HG02571 (cell line): ENCODE measurements around the gene CAMK2B.

Source experiments
- ATAC-seq: cut with Tn5 transposase; IDR thresholded peaks from one replicate; pipeline ENCODE4 v1.9.1; 2021; ENCODE audit warnings: mild to moderate bottlenecking, moderate library complexity; ENCODE audit not compliant: unreplicated experiment

CAMK2B gene

DNA sequence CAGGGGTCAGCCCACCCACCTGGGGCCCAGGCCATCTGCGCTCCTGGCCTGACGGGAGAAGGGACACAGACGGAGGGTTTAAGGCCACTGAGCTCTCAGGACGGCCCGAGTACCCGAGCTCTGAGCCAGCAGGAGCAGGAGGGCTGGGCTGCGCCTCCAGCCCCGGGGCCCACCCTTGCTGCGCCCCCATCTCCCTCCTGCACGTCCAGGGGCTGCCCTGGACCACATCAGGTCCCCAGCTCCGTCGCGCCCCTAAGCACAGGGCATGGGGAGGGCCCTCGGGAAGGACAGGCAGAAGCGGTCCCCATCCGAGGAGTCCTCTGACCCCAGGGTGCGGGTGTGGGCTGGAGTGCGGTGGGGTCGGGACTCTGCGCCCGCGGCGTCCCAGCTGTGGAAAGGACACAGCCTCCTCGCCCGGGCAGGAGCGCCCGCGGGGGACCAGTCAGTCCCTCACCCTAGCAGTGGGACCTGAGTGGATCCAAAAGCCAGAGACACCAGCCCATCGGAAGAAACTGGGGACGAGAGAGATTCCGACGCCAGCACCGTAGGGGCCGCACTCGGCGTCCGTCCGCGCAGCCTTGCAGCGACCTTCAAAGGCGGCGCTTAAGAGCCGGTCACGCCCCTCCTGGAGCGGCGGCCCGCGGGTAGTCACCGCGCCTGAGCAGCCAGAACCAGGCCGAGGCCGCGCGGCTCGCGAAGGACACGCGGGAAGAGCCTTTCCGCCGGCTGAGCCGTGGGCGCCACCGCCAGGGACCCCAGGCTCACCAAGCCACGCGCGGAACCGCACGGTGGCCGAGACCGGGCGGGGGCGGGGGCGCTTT is 15.9 kb downstream of the CAMK2B start:
- ATAC-seq = no peak

DNA sequence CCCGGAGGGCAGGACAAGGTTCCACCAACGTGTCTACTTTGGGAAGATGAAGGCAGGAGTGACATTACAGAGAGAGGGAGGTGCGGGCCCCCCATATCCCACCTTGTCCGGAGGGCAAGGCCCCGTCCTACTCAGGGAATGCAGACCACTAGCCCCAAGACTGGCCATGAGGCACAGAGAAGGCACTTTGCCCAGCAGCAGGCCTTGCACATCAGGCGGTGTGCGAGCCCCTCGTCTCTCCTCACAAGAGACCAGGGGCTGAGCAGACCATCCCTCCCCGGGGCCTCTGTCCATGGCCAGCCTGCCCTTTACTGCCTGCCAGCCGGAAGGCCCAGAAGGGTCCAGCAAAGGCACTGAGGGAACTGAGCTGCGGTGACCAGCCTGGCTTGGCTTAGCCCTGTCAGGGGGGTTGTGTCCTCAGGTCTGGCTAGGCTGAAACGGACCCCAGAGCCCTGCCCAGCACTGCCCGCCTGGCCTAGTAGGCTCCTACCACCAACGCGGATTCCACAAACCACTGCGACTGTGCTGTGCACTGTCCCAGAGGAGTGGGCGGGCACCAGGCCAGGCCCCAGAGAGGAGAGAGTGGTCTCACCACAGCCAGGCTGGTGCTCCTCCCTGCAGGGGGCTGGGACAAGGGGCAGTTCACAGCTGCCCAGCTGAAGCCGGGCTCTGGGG is 16.7 kb downstream of the CAMK2B start:
- no peak for ATAC-seq

DNA sequence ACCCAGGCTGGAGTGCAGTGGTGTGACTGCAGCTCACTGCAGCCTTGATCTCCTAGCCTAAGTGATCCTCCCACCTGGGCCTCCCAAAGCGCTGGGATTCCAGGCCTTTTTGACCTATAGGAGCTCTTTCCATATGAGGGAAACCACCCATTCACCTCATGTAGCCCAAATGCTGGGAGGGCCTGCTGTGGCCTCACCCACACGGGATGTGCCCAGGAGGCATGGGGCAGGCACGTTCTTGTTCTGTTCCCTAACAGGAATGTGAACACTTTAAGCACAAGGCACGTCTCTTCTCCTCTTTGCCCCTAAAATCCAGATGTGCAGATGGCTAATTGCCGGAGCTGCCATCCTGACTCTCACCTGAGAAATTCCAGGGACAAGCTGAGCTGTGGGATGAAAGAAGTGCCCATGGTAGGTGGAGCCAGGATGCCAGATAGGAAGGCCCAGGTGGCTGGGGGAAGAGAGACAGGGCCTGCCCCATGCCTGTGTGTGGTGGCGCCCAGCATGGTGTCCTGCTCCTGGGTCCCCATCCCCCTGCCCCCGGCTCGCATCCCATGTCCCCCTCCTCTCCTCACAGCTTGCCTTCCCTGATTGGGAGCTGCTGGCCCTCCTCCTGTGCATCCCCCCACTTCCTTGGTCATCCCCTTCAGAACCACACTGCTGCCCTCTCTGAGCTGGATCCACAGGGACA is 17.3 kb downstream of the CAMK2B start:
- no peak for ATAC-seq

DNA sequence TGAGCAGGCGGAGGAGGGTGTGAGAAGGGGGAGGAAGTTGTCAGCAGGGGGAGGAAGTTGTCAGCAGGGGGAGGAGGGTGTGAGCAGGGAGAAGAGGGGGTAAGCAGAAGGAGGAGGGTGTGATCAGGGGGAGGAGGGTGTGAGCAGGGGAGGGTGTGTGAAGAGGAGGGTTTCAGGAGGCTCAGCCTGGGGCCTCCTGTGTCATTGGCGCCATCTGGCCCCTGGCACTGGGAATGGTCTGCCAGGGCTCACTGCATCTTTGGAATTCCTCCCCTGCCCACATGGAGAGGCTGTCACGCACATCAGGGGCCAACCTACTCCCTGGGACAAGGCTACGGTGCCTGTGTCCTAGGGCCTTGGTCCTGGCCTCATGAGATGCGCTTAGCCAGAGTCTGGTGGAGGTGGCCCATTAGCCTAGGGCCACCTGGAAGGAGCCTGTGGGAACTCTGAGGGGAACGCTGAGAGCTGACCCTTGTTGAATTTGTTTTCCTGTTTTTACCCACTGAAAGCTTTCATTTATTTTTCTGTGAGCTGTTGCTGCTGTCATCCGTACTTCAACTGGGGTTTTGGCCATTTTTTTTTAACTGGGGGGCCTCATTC is 18.0 kb downstream of the CAMK2B start:
- no peak for ATAC-seq

DNA sequence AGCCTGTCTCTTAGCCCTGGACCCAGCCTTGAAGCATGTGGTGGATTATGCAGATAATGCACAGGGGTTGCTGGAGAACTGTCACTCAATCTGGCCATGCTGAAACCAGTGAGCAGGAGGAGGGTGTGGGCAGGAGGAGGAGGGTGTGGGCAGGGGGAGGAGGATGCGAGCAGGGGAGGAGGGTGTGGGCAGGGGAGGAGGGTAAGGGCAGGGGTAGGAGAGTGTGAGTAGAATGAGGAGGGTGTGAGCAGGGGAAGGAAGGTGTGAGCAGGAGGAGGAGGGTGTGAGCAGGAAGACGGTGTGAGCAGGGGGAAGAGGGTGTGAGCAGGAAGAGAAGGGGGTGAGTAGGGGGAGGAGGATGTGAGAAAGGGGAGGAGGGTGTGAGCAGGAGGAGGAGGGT is 18.8 kb downstream of the CAMK2B start:
- no peak for ATAC-seq

DNA sequence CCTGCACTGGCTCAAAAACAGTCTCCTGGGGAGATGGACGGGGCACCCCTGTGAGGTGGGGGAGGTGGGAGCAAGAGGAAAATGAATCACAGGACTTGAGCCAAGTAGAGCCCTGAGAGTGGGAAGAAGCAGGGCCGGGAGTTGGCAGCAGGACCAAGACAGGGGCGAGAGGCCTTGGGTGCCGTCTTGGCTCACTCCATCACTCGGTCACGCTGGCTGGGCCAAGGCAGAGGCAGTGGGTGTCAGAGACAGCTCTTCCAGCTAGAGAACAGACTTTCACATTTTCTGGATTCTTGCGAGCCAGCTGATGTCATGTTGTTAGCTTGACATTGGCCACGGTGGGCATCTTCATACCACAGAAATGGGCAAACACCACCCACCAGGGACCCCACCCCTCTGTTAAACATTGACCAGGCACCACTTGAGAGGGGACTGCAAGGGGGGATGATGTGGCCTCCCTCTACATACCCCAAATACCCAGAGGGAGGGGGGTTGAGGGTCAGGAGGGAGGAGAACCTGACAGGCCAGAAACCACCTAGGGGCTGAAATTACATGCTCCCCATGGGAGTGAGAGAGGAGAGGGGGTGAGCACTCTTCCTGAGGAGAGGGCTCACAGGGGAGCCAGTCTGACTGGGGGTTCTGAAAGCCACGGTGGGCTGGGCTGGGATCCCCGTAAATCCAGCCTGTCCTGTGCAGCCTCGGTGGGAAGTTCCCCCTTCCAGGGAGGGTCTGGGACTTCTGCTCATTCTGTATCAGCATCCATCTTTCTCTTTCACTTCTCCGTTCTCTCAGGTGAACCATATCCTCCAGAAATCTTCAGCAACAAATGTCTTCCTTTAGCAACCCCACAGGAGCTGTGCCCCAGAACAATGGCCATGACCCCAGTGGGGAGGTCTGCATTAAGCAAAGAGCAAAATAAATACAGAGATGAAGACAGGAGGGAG is 19.6 kb downstream of the CAMK2B start:
- ATAC-seq = no peak

DNA sequence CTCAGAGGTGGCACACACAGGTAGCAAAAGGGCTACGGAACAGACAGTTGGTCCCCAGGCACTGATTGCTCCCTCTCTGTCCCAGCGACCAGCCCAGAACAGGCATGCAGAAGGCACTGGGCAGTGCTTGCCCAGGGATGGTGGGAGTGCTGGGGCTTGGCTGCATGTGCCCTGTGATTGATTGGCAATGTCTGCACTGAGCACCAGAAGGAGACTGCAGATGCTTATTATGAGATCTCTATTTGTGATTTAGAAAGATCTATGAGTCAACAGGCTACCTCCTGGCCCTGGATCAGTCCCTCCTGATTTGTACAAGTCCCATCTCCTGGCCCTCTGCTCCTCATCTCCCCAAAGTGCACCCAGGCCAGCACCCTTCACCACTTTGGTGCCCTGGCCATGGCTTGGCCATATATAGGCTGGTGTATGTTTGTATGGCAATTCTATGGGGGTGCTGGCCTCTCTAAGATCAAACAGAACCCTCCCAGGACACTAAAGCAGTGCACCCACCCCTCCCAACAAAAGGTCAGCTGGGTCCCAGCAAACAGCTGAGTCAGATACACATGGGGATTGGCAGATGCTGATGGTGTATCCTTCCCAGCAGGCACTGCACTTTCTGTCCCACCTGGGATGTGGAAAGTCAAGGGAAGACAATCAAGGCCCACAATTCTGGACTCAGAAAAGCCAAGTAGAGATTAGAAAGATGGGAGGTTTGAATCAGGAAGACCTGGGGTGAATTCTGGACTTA is 30.9 kb downstream of the CAMK2B start:
- ATAC-seq = no peak

DNA sequence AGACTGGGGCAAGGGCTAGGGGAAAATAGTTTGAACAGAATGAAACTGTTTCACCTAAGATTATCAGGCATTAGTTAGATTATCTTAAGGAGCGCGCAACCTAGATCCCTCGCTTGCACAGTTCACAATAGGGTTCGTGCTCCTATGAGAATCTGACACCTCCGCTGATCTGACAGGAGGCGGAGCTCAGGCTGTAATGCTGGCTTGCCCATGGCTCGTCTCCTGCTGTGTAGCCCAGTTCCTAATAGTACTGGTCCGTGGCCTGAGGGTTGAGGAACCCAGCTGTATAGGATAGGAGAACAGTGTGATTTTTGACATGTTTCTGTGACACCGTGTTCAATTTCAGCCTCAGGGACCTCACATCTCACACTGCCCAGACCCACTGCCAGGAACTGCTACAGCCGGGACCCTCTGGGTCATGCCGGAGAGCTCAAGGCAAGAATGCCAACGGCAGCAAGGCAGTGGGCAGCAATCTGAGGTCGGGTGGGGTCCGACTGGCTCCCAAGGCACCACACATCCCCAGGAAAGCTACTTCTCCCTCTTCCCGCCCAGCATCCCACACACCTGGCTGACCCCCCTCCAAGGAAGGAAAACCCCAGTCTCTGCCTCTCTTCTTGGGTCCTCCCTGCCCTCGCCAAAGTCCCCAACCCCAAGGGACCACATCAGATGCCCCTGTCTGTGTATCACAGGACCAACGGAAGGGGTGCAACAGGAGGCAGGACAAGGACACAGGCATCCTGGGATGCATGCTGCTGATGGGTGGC is 31.7 kb downstream of the CAMK2B start:
- ATAC-seq = no peak

DNA sequence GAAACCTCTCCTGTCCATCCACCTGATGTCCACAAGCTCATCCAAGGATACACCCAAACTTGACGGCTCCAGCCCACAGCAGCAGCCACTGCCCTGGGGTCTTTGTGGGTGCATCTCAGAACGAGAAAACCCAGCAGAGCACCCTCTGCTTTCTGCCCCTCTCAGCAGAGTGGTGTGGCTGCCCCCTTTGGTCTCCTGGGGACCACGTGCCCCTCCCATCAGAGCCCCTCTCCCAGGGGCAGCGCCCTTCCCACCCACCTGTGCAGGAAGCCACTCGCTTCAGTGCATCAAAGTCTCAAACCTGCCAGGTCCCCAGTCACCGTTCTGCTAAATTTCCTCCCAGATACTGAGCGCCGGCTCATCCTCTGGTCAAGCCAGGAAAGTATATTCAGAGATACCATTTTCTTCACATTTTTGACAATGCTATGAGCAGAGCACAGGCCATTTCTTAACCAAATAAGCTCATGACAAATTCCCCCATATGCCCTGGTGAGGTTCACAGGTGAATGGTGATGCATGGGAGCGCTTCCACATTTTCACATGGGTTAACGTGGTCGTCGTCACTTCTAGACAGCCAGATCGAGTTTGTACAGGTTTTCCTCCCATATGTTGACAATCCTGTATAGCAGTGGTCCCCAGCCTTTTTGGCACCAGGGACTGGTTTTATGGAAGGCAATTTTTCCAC is 32.4 kb downstream of the CAMK2B start:
- no peak for ATAC-seq

DNA sequence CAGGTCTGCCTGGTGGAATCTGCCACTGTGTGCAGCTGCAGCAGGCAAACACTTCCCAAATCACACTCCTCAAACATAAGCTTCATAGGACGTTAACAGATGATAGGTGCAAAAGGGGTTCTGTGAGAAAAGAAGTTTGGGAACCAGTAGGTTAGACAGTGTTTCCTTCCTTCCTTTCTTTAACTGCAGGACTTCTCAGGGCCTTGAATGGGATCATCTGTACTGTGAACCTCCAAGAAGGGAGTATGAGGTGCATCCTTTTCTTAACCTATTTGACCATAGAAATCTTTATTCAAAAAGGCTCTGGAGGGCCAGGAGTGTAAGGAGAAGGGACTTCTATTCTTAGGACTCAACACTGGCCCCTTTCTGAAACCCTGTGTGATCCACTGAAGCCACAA is 33.0 kb downstream of the CAMK2B start:
- no peak for ATAC-seq

DNA sequence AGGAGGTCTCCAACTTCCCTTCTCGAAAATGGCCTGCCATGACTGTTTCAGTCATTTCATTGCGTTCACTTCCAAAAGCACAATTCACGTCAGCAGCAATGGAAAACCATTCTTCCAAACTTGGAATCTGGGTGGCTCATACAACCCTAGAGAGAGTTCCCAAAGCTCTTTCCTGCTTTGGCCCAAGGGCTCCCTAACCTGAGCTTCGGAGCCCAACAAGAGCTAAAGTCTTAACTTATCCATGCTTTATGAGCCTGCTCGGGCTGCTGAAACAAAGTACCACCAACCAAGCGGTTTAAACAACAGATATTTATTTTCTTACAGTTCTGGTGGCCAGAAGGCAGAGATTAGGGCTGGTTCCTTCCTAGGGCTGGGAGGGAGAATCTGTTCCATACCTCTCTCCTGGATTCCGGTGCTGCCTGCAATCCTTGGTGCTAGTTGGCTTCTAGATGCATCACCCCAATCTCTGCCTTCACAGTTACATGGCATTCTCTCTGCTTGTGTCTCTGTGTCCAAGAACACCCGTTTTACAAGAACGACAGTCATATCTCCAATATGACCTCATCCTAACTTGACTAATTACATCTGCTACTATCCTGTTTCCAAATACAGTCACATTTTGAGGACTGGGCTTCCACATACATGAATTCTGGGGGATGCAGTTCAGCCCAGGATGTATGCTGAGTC is 33.5 kb downstream of the CAMK2B start:
- ATAC-seq = no peak

DNA sequence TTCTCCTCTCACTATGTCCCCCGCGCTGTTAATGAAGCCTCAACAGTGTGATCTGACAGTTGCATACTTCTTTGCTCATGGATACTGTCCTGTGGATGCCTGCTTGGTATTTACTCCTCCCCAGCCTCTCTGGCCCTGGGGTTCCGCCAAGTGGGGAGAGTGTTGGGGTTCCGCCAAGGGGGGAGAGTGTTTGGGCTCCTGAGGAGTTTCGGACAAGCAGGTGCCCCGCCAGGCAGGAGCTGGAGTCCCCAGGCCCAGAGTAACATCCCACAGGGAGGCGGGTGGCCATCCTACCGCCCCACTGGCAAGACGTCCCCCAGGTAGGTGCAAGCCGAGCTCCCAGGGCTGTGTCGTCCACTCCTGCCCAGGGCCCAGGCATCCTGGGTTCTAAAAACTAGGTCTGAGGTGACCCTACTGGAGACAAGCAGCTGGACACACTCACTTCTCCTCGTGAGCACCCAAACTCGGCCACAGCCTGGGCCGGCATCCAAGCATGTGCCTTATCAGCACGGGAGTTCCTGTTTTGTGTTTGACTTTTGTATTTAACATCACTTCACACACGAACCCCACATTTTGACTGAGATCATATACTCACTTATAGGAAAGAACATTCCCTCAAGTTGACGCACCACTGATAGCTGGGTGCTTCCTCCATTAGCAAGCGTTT is 34.2 kb downstream of the CAMK2B start:
- ATAC-seq = no peak

DNA sequence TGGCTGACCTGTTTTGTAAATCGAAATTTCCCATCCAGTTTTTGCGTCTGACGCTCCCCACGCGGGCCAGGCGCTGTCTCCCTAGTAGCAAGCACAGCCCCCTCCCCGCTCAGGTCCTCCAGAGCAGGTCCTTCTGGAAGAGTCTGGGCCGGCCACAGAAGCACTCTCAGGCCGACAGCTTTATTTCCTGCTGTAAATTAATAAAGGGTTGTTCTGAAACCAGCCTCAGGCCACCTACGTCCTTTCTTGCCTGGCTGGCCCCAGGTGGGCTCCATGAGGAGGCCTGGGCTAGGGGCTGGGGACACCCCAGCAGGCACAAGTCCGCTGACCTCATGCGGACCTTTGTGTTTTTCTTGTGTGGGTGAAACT is 35.2 kb downstream of the CAMK2B start:
- ATAC-seq = no peak

DNA sequence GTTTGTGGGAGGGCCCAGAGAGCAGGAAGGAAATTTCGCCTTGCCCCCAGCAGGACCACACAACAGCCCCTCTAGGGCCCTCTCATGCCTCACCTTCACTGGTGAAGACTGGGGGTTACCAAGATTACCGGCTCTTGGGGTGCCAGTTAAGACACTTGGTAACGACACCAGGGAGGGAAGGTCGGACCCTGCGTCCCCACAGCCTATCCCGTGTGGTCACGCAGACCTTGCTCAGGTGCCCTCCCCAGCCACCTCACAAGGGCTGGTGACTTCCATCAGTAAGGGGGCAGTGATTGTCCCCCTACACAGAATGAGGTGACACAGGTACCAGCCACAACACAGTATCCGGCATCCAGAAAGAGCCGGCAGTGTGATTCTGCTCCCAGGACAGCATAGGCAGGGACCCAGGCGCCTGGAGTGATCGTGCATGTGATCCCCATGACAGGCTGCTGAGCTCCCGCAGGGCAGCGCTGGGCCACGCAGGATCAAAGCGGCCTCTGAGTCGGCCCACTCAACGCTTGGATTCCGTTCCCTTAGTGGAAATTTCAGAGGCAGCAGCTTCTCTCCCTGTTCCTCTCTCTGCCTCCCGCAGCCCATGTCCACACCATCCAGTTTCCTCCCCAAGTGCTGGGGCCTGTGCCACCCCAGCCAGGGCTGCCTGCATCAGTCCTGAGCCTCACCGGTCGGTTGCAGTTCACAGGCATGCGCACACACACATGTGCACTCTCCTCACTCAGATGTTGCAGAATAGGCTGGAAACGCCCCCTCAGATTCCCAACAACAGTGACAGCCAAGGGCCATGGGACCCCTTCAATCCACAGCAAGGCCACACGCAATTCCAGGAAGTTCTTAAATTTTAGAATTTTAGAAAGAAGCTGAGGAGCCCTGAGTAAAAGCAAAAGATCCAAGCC is 35.8 kb downstream of the CAMK2B start:
- ATAC-seq = no peak

DNA sequence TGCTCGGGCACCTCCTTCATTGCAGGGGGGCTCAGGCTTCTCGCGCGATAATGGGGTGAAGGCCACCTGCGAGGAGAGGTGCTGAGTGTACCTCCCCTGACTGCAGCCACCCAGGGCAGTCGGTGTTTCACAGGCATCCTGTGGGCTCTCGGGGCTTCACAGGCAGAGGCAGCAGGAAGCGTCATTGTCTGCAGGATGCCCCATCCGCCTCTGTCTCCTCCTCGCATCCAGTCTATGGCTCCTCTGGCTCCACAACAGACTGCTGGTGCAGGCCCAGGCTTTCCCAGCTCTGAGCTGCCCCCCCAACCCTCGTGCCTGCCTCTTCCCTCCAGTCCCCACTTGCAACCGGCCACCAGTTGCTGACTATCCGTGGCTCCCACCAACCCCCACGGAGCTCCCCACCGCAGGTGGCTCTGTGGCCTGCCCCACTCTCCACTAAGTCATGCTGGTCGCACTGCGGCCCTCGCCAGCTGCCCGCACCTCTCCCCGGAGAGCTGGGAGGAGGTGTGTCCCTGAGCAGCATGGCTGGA is 36.5 kb downstream of the CAMK2B start:
- ATAC-seq = no peak

DNA sequence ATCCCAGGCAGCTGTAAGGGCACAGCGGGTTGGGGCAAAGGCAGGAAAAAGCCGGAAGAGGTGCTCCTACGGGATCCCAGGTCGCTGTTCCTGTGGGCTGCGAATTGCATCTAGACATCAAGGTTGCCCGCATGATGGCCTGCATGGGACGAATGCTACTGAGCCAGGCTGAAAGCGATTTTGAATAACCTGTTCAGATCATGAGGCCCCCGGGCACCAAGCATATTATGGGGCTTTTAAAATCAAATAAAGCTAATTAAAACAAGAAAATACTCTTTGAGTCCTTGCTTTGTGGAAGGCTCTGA is 37.1 kb downstream of the CAMK2B start:
- ATAC-seq = no peak
